H1 (cell line): ENCODE results near the gene KLHL28. TPM values are rescaled to one million over a fixed set of nuclear protein-coding genes. Genes with fewer than 3 reads are reported as not detected.
A peak's percentile ranks its signal among the peaks of the same experiment; 100 is the strongest.

Source experiments
- CBX8 ChIP-seq: fragments of 300-800, 300-1000 bp; sonication (generic); IDR thresholded peaks from 2 replicates; pipeline ENCODE4 v1.7.1; 2016; ENCODE audit warnings: low read depth, low read length, borderline replicate concordance
- CHD2 ChIP-seq: IDR thresholded peaks from 2 replicates; pipeline ENCODE4 v1.6.1; 2012; ENCODE audit warnings: low read length, improper control_type of control experiment
- EGR1 ChIP-seq: IDR thresholded peaks from 2 replicates; pipeline ENCODE4 v1.6.1; 2011; ENCODE audit warnings: low read depth, low read length, borderline replicate concordance
- EP300 ChIP-seq, 2 experiments: IDR thresholded peaks; 1 replicate in 1 of 2; 2 replicates in 1 of 2; pipeline ENCODE4 v1.6.1; 2011 to 2012; ENCODE audit warnings: low read depth in 2 of 2, low read length in 2 of 2, mild to moderate bottlenecking in 2 of 2, borderline replicate concordance in 1 of 2, inconsistent platforms in 1 of 2, moderate library complexity in 1 of 2
- GABPA ChIP-seq: IDR thresholded peaks from 2 replicates; pipeline ENCODE4 v1.6.1; 2011; ENCODE audit warnings: mild to moderate bottlenecking, low read length, moderate library complexity, borderline replicate concordance; ENCODE audit not compliant: insufficient read depth
- GTF2F1 ChIP-seq: IDR thresholded peaks from 2 replicates; pipeline ENCODE4 v1.6.1; 2012; ENCODE audit warnings: low read depth, low read length, improper control_type of control experiment, borderline replicate concordance
- HDAC2 ChIP-seq, 2 experiments: fragments of 300-600 bp in 1 of 2; sonication (generic) in 1 of 2; IDR thresholded peaks; 2 replicates each; pipeline ENCODE4 v1.6.1; 2011 to 2012; ENCODE audit warnings: low read depth in 2 of 2, low read length in 2 of 2, mild to moderate bottlenecking in 2 of 2, moderate library complexity in 2 of 2, borderline replicate concordance in 1 of 2, inconsistent platforms in 1 of 2
- KDM1A ChIP-seq: fragments of 200-600, 300-600 bp; sonication (generic); IDR thresholded peaks from 2 replicates; pipeline ENCODE4 v1.7.1; 2016; ENCODE audit warnings: mild to moderate bottlenecking, low read length, borderline replicate concordance
- KDM5A ChIP-seq: fragments of 200-600 bp; IDR thresholded peaks from 2 replicates; pipeline ENCODE4 v1.7.1; 2012; ENCODE audit warnings: mild to moderate bottlenecking, low read length, inconsistent platforms, mixed read lengths
- NANOG ChIP-seq: IDR thresholded peaks from 2 replicates; pipeline ENCODE4 v1.6.1; 2011; ENCODE audit warnings: low read length, low read depth, mild to moderate bottlenecking, inconsistent platforms; ENCODE audit not compliant: insufficient read depth, poor library complexity, severe bottlenecking
- NRF1 ChIP-seq: IDR thresholded peaks from 2 replicates; pipeline ENCODE4 v1.6.1; 2011; ENCODE audit warnings: mild to moderate bottlenecking, low read depth, low read length, improper control_type of control experiment
- POLR2A ChIP-seq, 2 experiments: IDR thresholded peaks; 1 replicate in 1 of 2; 2 replicates in 1 of 2; pipeline ENCODE4 v1.6.1; 2011; ENCODE audit warnings: low read depth in 2 of 2, low read length in 2 of 2, mild to moderate bottlenecking in 2 of 2; ENCODE audit errors: control extremely low read depth in 1 of 2
- POU5F1 ChIP-seq: IDR thresholded peaks from 2 replicates; pipeline ENCODE4 v1.6.1; 2011; ENCODE audit warnings: low read depth, mild to moderate bottlenecking, low read length, moderate library complexity
- RFX5 ChIP-seq: IDR thresholded peaks from 2 replicates; pipeline ENCODE4 v1.6.1; 2011; ENCODE audit warnings: low read depth, low read length, improper control_type of control experiment, borderline replicate concordance
- SAP30 ChIP-seq: fragments of 300-600 bp; sonication (generic); IDR thresholded peaks from 2 replicates; pipeline ENCODE4 v1.7.1; 2012; ENCODE audit warnings: low read length, moderate library complexity, mild to moderate bottlenecking, inconsistent platforms; ENCODE audit not compliant: insufficient read depth, insufficient replicate concordance
- SIN3A ChIP-seq, 2 experiments: IDR thresholded peaks in 1 of 2; conservative IDR thresholded peaks in 1 of 2; 2 replicates each; pipeline ENCODE4 v1.6.1; 2011 to 2012; ENCODE audit warnings: low read length in 2 of 2, improper control_type of control experiment in 1 of 2, low read depth in 1 of 2, mild to moderate bottlenecking in 1 of 2
- SIRT6 ChIP-seq: IDR thresholded peaks from one replicate; pipeline ENCODE4 v1.7.1; 2012; ENCODE audit warnings: low read length, inconsistent platforms
- SP2 ChIP-seq: IDR thresholded peaks from 2 replicates; pipeline ENCODE4 v1.6.1; 2012; ENCODE audit warnings: mild to moderate bottlenecking, low read length, inconsistent platforms
- SP4 ChIP-seq: IDR thresholded peaks from 2 replicates; pipeline ENCODE4 v1.6.1; 2012; ENCODE audit warnings: low read length, inconsistent platforms
- TAF7 ChIP-seq: optimal IDR thresholded peaks from 2 replicates; pipeline ENCODE3; 2011; ENCODE audit warnings: low read depth, mild to moderate bottlenecking, inconsistent platforms, low read length, moderate library complexity, borderline replicate concordance
- TCF12 ChIP-seq: IDR thresholded peaks from 2 replicates; pipeline ENCODE4 v1.6.1; 2011; ENCODE audit warnings: low read depth, mild to moderate bottlenecking, low read length
- TEAD4 ChIP-seq: IDR thresholded peaks from 2 replicates; pipeline ENCODE4 v1.6.1; 2012; ENCODE audit warnings: low read depth, low read length, inconsistent platforms, mixed read lengths
- polyA plus RNA-seq, 7 experiments: library from polyadenylated mRNA; depleted of rRNA in 3 of 7; stranded (reverse) in 5 of 7; unstranded in 2 of 7; fragments of >200 nt in 5 of 7; fragments of 200-250 nt in 2 of 7; gene quantifications; 1 replicate in 5 of 7; 2 replicates in 1 of 7; 4 replicates in 1 of 7; pipeline versions ENCODE4 v1.2.1 to v1.2.3, GENCODE V29; 2011 to 2013; ENCODE audit warnings: missing spikeins in 2 of 7, mixed read lengths in 2 of 7
- total RNA-seq: library from RNA; stranded (reverse); fragmentation: NEBNext Ultra II Directional; extraction: Animal tissue kit (Norgen Biotek cat#: 25700); gene quantifications from 2 replicates; pipeline ENCODE4 v1.2.1, GENCODE V29; 2021
- TF ChIP-seq, protein P1 (sequence below): IDR thresholded peaks from 2 replicates; pipeline ENCODE4 v1.6.1; 2011; ENCODE audit warnings: low read length, improper control_type of control experiment

KLHL28 gene
- total and polyA plus RNA-seq, 2 of the 8 experiments (the other 6 are each of a cell fraction or from before 2014, with no cell fraction given), result 3.3 to 10.5 TPM

DNA sequence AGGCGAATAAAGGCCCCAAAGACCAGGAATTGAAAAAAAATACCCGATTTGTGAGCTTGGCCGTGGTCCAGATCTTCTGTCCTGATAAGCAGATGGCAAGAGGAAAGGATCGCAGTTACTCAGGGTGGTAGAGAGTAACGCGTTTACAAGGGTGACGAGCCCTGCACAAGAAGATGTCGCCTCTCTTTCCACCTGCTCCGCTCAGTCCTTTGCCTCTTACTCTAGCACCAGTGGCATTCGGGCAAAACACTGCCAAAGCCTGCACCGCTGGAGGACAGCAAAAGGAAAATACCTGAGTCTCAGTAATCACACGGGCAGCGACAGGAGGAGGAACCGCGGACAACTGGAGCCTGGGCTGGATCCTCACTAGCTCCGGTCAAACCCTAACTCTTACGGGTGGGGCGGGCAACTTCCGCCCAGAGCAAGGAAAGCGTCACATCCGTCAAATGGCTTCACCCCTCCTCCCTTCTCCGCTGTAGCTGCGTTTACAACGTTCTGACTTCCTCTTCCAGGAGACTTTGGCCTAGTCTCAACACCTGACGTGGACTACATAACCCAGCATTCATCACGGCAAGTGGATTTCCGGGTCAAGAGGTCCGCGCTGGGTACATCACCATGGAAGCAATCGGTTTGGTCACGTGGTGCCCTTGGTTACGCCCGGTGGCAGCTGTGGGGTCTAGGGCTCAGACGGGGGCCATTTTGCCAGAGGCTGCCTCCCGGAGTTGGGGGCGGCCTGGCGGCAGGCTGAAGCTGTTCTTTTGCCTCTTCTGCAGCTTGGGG is at the start of gene KLHL28, which contains the start of gene TOGARAM1 (continued):
- TF ChIP-seq NANOG, result no peak
- TF ChIP-seq GABPA, result peak; percentile 89; the same call in 1 of the 2 replicates
- TF ChIP-seq EP300 (IDR thresholded peaks at IDR 0.05; ENCODE audit: borderline replicate concordance in 1 of 2, low read depth in 2 of 2, low read length in 2 of 2), result no peak
- TF ChIP-seq TCF12, result no peak
- no peak for TF ChIP-seq KDM5A
- TF ChIP-seq CBX8, result no peak
- no peak for TF ChIP-seq EGR1
- TF ChIP-seq CHD2, result peak; percentile 71
- TF ChIP-seq RFX5, result no peak
- TF ChIP-seq KDM1A, result no peak
- TF ChIP-seq SP4, result no peak
- peak; percentile 61 to 99; a peak in 3 of 4 replicates for TF ChIP-seq SIN3A (conservative IDR thresholded peaks at IDR 0.05 in 1 of 2, IDR thresholded peaks at IDR 0.05 in 1 of 2; ENCODE audit: low read depth in 1 of 2, low read length in 2 of 2)
- TF ChIP-seq NRF1, result no peak
- no peak for TF ChIP-seq SIRT6
- no peak for TF ChIP-seq HDAC2 (IDR thresholded peaks at IDR 0.05; ENCODE audit: borderline replicate concordance in 1 of 2, low read depth in 2 of 2, low read length in 2 of 2)
- no peak for TF ChIP-seq GTF2F1
- no peak for TF ChIP-seq SAP30
- no peak for TF ChIP-seq TAF7
- peak; percentile 76 to 98 for TF ChIP-seq POLR2A (IDR thresholded peaks at IDR 0.05; ENCODE audit: control extremely low read depth in 1 of 2, low read depth in 2 of 2, low read length in 2 of 2)
- TF ChIP-seq POU5F1, result no peak
- no peak for TF ChIP-seq TEAD4
- no peak for TF ChIP-seq SP2
- TF ChIP-seq, protein P1, sequence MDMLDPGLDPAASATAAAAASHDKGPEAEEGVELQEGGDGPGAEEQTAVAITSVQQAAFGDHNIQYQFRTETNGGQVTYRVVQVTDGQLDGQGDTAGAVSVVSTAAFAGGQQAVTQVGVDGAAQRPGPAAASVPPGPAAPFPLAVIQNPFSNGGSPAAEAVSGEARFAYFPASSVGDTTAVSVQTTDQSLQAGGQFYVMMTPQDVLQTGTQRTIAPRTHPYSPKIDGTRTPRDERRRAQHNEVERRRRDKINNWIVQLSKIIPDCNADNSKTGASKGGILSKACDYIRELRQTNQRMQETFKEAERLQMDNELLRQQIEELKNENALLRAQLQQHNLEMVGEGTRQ, result peak; percentile 98
